GM12875 (cell line): Measurements from ENCODE around the gene ZEB2.

ENCODE experiments used
- H3K4me3 ChIP-seq: one replicate; pipeline ENCODE4 v1.5.1; 2011; ENCODE audit warnings: low read depth, low read length, control low read depth
- TF ChIP-seq, protein P1 (sequence below): IDR thresholded peaks from 2 replicates; pipeline ENCODE4 v1.5.1; 2011; ENCODE audit warnings: low read depth, mild to moderate bottlenecking, control low read depth, inconsistent platforms, low read length, moderate library complexity, borderline replicate concordance; ENCODE audit not compliant: insufficient read depth

ZEB2 gene

DNA sequence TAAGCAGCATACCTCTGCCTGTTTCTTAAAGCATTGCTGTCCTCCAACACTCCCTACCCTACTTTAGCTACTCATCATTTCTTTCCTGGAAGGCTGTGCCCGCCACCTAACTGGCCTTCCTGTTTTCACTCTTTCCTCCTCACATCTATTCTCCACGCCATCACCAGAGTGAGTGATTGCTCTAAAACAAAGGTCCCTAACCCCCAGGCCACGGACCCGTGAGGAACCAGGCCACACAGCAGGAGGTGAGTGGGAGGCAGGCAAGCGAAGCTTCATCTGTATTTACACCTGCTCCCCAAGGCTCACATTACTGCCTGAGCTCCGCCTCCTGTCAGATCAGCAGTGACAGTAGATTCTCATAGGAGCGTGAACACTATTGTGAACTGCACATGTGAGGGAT is 13.3 kb upstream of the ZEB2 start:
- TF ChIP-seq, protein P1, sequence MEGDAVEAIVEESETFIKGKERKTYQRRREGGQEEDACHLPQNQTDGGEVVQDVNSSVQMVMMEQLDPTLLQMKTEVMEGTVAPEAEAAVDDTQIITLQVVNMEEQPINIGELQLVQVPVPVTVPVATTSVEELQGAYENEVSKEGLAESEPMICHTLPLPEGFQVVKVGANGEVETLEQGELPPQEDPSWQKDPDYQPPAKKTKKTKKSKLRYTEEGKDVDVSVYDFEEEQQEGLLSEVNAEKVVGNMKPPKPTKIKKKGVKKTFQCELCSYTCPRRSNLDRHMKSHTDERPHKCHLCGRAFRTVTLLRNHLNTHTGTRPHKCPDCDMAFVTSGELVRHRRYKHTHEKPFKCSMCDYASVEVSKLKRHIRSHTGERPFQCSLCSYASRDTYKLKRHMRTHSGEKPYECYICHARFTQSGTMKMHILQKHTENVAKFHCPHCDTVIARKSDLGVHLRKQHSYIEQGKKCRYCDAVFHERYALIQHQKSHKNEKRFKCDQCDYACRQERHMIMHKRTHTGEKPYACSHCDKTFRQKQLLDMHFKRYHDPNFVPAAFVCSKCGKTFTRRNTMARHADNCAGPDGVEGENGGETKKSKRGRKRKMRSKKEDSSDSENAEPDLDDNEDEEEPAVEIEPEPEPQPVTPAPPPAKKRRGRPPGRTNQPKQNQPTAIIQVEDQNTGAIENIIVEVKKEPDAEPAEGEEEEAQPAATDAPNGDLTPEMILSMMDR: no peak
- no peak overlapping the region for H3K4me3 ChIP-seq

DNA sequence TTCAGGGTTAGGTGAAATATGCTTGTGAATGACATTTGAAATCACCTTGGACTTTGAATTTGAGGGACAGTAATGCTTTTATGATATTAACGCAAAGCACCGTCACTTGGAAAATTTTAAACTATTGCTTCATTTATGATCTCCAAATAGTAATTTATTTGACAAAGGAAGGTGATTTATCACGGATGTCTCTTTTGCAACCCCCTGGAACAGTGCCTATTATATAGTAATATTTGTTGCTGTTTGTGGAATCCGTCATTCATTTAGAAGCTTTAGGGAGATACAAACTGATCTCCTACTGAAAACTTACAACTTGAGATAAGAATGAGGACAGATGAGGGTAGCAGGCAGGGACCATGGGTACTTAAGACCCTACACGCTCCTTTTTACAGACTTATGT is 10.7 kb upstream of the ZEB2 start:
- H3K4me3 ChIP-seq: no peak overlapping the region
- TF ChIP-seq, protein P1: no peak

DNA sequence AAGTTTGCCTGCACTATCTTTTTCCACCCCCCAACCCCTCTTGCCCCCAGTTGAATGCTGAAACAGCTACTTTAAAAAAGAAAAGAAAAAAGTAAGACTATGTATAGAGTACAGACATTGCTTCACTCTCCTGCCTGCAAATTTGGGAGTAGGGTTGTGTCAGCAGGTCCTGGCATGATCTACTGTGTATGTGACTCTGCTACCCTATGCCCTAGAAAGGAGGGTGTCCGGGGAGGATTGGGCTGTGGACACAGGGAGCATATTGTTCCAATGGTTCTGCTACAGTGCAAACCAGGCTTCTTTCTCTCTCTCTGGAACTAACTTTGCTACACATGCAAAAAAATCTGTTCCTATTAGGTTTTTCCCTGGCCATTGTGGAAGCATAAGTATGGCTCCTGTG is 9.9 kb upstream of the ZEB2 start:
- no peak overlapping the region for H3K4me3 ChIP-seq
- TF ChIP-seq, protein P1: no peak

DNA sequence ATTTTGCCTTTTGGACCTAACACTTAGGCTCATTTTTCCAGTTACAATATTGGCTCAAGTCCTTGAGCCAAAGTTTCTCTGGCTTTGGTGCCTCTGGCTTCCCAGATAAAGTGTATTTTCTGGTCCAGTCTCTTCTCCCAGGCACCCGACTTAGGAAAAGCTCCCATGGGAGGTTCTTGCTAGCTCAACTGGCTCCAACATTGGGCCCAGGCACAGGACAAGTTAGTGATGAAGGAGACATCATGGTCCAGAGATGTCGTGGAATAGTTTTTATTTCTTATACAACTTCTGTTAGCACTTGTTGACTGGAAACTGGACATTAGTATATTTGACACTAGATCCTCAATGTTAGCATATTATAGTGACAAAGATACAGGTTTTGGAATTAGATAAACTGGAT is 8.2 kb upstream of the ZEB2 start:
- no peak overlapping the region for H3K4me3 ChIP-seq
- TF ChIP-seq, protein P1: no peak

DNA sequence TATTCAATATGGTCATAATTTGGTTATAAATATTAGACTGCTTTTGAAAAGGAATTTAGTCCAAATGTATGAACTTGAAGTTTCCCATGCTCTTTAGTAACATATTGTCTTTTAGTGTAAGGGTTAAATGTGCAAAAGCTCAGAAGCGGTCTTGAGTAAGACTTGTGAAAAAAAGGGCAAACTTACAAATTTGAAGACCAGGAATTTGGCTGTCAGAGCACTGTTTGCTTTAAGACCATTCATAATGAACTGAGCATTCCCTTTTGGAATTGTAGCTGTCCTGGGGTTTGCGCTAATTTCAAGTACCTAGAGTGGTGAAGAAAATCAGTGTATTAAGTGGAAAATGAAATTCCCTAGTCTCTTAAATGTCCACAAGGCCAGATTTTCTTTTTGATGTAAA is 6.9 kb upstream of the ZEB2 start:
- H3K4me3 ChIP-seq: no peak overlapping the region
- TF ChIP-seq, protein P1: no peak

DNA sequence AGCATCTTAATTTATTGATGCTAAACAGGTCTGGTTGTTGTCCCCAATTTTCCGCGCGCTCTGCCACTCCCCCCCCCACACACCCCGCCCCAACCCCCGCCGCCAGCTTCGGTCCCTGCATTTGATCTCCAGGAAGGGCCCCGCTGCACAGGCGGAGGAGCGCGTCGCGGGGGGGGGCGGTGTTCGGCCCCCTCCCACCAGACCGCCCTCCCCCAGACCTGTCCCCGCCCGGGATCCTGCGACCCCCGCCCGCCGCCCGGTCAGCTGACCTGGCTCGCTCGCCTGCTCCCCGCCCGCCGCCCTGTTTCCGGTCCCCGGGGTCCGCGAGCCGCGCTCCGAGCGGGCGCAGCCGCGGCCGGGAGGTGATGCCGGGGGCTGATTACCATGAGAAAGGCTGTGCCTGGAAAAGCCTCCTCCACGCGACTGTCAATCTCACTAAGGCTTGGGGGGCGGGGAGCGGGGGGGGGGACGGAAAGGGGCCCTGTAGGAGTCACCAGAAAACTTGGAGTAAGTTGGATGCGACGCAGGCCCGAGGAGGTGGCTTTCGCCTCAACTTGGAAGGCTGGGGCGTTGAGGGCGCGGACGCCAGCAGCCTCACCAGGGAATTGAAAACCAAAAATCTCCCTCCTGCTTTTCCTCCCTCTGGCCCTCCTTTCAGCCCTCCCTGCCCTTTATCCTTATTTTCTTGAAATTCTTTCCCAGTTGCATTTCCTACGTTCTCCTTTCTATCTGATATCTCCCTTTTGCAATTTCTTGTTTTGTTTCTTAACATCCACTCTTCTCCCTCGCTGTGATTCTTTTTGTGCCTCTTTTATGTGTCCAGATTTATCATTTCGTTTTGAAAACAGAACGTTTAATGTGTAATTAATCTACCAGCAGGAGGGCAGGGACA is 4.4 kb upstream of the ZEB2 start:
- TF ChIP-seq, protein P1: no peak

DNA sequence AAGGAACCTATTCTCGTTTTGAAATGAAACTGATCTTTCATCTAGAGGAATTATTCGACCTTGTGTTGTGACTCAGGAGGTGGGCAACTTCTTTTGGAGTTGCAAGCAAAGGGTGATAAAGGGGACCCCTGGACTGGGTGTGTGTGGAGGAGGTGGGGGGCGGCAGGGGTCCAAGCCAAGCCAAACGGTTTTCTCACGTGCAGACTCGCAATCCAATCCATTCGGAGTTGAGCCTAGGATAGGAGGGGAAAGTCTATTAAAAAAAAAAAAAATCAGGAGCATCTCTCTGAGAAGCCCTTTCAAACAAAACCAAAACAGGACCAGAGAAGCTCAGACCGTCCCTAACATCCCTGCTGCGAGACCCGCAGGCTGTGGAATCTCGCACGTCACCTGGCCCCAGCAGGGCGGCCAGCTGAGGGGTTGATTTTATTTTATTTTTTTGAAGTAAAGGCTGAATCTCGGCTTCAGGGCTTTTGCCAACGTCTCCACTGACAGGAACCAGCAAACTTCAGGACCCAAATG is 3.7 kb upstream of the ZEB2 start:
- TF ChIP-seq, protein P1: no peak
- H3K4me3 ChIP-seq: no peak overlapping the region

More for the DNA sequence above, 4.4 kb upstream of the ZEB2 start:
- H3K4me3 ChIP-seq: no peak overlapping the region
